ENCODE measurements around the gene PDGFD. TPM values are rescaled to one million over a fixed set of nuclear protein-coding genes. Genes with fewer than 3 reads are reported as not detected.

PDGFD gene
- total RNA-seq, 2 donors from 2014 or later = 0.10 TPM; not detected in 1

- peaks cover 2% of the 10 kb centered on the region for H3K36me3 Mint-ChIP-seq (ENCODE audit: low read depth)
- peaks cover 7% of the 10 kb centered on the region for H3K27me3 Mint-ChIP-seq
Observed at GRCh38 chr11:103936059-103936458, 227.9 kb downstream of the PDGFD start.

GRCh38 chr11:103935219-103935618 is 228.7 kb downstream of the PDGFD start:
- DNase-seq (no peak), ATAC-seq (no peak)
- Mint-ChIP-seq H3K4me1 (no peaks in the 10 kb centered on the region), H3K27me3 (peaks cover 2% of the 10 kb centered on the region), H3K36me3 (ENCODE audit: low read depth) (peaks cover 2% of the 10 kb centered on the region), H3K4me3 (no peak overlapping the region), H3K27ac (no peak overlapping the region)
- H3K9me3 ChIP-seq (ENCODE audit: control insufficient read depth, low read length, poor library complexity, severe bottlenecking) = no peaks in the 10 kb centered on the region

More at GRCh38 chr11:103936059-103936458, 227.9 kb downstream of the PDGFD start:
- Mint-ChIP-seq H3K27ac (no peak overlapping the region), H3K4me3 (no peak overlapping the region), H3K4me1 (no peaks in the 10 kb centered on the region)
- DNase-seq (no peak), ATAC-seq (no peak)
- H3K9me3 ChIP-seq (ENCODE audit: control insufficient read depth, low read length, poor library complexity, severe bottlenecking) = no peaks in the 10 kb centered on the region

GRCh38 chr11:103929170-103929903 is 234.6 kb downstream of the PDGFD start:
- H3K4me1 Mint-ChIP-seq = no peaks in the 10 kb centered on the region
- no peak for ATAC-seq
- no peaks in the 10 kb centered on the region for H3K9me3 ChIP-seq (ENCODE audit: control insufficient read depth, low read length, poor library complexity, severe bottlenecking)

GRCh38 chr11:103928802-103929161 is 235.2 kb downstream of the PDGFD start:
- H3K27ac Mint-ChIP-seq = no peak overlapping the region
- no peaks in the 10 kb centered on the region for H3K4me1 Mint-ChIP-seq
- ATAC-seq (no peak), DNase-seq (no peak)
- no peaks in the 10 kb centered on the region for H3K9me3 ChIP-seq (ENCODE audit: control insufficient read depth, low read length, poor library complexity, severe bottlenecking)
- no peak overlapping the region for H3K4me3 Mint-ChIP-seq
- no peaks in the 10 kb centered on the region for H3K27me3 Mint-ChIP-seq
- no peaks in the 10 kb centered on the region for H3K36me3 Mint-ChIP-seq (ENCODE audit: low read depth)

More at GRCh38 chr11:103929170-103929903, 234.6 kb downstream of the PDGFD start:
- no peaks in the 10 kb centered on the region for H3K27me3 Mint-ChIP-seq
- H3K4me3 Mint-ChIP-seq = no peak overlapping the region
- DNase-seq = no peak
- no peaks in the 10 kb centered on the region for H3K36me3 Mint-ChIP-seq (ENCODE audit: low read depth)
- H3K27ac Mint-ChIP-seq = no peak overlapping the region

GRCh38 chr11:103928040-103928801 is 235.7 kb downstream of the PDGFD start:
- no peaks in the 10 kb centered on the region for H3K4me1 Mint-ChIP-seq
- H3K4me3 Mint-ChIP-seq = no peak overlapping the region
- H3K36me3 Mint-ChIP-seq (ENCODE audit: low read depth) = no peaks in the 10 kb centered on the region
- H3K27ac Mint-ChIP-seq = no peak overlapping the region
- H3K27me3 Mint-ChIP-seq = no peaks in the 10 kb centered on the region
- ATAC-seq = no peak
- no peaks in the 10 kb centered on the region for H3K9me3 ChIP-seq (ENCODE audit: control insufficient read depth, low read length, poor library complexity, severe bottlenecking)
- no peak for DNase-seq

- Mint-ChIP-seq H3K4me3 (no peak overlapping the region), H3K27me3 (no peaks in the 10 kb centered on the region), H3K36me3 (ENCODE audit: low read depth) (no peaks in the 10 kb centered on the region), H3K27ac (no peak overlapping the region), H3K4me1 (no peaks in the 10 kb centered on the region)
- no peak for ATAC-seq
- DNase-seq = no peak
- H3K9me3 ChIP-seq (ENCODE audit: control insufficient read depth, low read length, poor library complexity, severe bottlenecking) = no peaks in the 10 kb centered on the region
Observed at GRCh38 chr11:103927535-103927934, 236.4 kb downstream of the PDGFD start.

- Mint-ChIP-seq H3K4me1 (no peaks in the 10 kb centered on the region), H3K36me3 (ENCODE audit: low read depth) (no peaks in the 10 kb centered on the region), H3K27ac (no peak overlapping the region), H3K4me3 (no peak overlapping the region), H3K27me3 (no peaks in the 10 kb centered on the region)
- ATAC-seq (no peak), DNase-seq (no peak)
- H3K9me3 ChIP-seq (ENCODE audit: control insufficient read depth, low read length, poor library complexity, severe bottlenecking) = no peaks in the 10 kb centered on the region
Observed at GRCh38 chr11:103926990-103927389, 237.0 kb downstream of the PDGFD start.

- no peak overlapping the region for H3K27ac Mint-ChIP-seq
- ATAC-seq = no peak
- H3K9me3 ChIP-seq (ENCODE audit: control insufficient read depth, low read length, poor library complexity, severe bottlenecking) = no peaks in the 10 kb centered on the region
- no peaks in the 10 kb centered on the region for H3K36me3 Mint-ChIP-seq (ENCODE audit: low read depth)
- no peak overlapping the region for H3K4me3 Mint-ChIP-seq
- no peaks in the 10 kb centered on the region for H3K4me1 Mint-ChIP-seq
- no peaks in the 10 kb centered on the region for H3K27me3 Mint-ChIP-seq
- DNase-seq = no peak
Observed at GRCh38 chr11:103924166-103925013, 239.6 kb downstream of the PDGFD start.

- no peak overlapping the region for H3K27ac Mint-ChIP-seq
- DNase-seq (no peak), ATAC-seq (no peak)
- no peak overlapping the region for H3K4me3 Mint-ChIP-seq
- H3K27me3 Mint-ChIP-seq = no peaks in the 10 kb centered on the region
- no peaks in the 10 kb centered on the region for H3K36me3 Mint-ChIP-seq (ENCODE audit: low read depth)
- H3K9me3 ChIP-seq (ENCODE audit: control insufficient read depth, low read length, poor library complexity, severe bottlenecking) = no peaks in the 10 kb centered on the region
- H3K4me1 Mint-ChIP-seq = no peaks in the 10 kb centered on the region
Observed at GRCh38 chr11:103923451-103923931, 240.5 kb downstream of the PDGFD start.

- no peaks in the 10 kb centered on the region for H3K4me1 Mint-ChIP-seq
- ATAC-seq (no peak), DNase-seq (no peak)
- H3K27ac Mint-ChIP-seq = no peak overlapping the region
- no peaks in the 10 kb centered on the region for H3K36me3 Mint-ChIP-seq (ENCODE audit: low read depth)
- no peaks in the 10 kb centered on the region for H3K27me3 Mint-ChIP-seq
- no peaks in the 10 kb centered on the region for H3K9me3 ChIP-seq (ENCODE audit: control insufficient read depth, low read length, poor library complexity, severe bottlenecking)
- no peak overlapping the region for H3K4me3 Mint-ChIP-seq
Observed at GRCh38 chr11:103920933-103921332, 243.0 kb downstream of the PDGFD start.

- Mint-ChIP-seq H3K4me3 (no peak overlapping the region), H3K27me3 (no peaks in the 10 kb centered on the region)
- DNase-seq = no peak
Observed at GRCh38 chr11:103920449-103920848, 243.5 kb downstream of the PDGFD start.

GRCh38 chr11:103910721-103911120 is 253.2 kb downstream of the PDGFD start:
- H3K9me3 ChIP-seq (ENCODE audit: control insufficient read depth, low read length, poor library complexity, severe bottlenecking) = no peaks in the 10 kb centered on the region
- H3K4me1 Mint-ChIP-seq = no peaks in the 10 kb centered on the region
- no peak overlapping the region for H3K27ac Mint-ChIP-seq
- H3K4me3 Mint-ChIP-seq = no peak overlapping the region
- H3K36me3 Mint-ChIP-seq (ENCODE audit: low read depth) = no peaks in the 10 kb centered on the region
- no peaks in the 10 kb centered on the region for H3K27me3 Mint-ChIP-seq
- ATAC-seq (no peak), DNase-seq (no peak)

More at GRCh38 chr11:103920449-103920848, 243.5 kb downstream of the PDGFD start:
- Mint-ChIP-seq H3K36me3 (ENCODE audit: low read depth) (no peaks in the 10 kb centered on the region), H3K4me1 (no peaks in the 10 kb centered on the region), H3K27ac (no peak overlapping the region)
- H3K9me3 ChIP-seq (ENCODE audit: control insufficient read depth, low read length, poor library complexity, severe bottlenecking) = no peaks in the 10 kb centered on the region
- ATAC-seq = no peak
